CD4-positive, alpha-beta T cell treated with Interleukin-17A for 1 hour (primary cell): Measurements from ENCODE around the gene CARS1.
A peak's percentile ranks its signal among the peaks of the same experiment; 100 is the strongest.

Experiments used
- DNase-seq: peaks from one replicate; pipeline ENCODE4 v3.0.0-alpha.2; 2020

The CARS1 gene

DNA sequence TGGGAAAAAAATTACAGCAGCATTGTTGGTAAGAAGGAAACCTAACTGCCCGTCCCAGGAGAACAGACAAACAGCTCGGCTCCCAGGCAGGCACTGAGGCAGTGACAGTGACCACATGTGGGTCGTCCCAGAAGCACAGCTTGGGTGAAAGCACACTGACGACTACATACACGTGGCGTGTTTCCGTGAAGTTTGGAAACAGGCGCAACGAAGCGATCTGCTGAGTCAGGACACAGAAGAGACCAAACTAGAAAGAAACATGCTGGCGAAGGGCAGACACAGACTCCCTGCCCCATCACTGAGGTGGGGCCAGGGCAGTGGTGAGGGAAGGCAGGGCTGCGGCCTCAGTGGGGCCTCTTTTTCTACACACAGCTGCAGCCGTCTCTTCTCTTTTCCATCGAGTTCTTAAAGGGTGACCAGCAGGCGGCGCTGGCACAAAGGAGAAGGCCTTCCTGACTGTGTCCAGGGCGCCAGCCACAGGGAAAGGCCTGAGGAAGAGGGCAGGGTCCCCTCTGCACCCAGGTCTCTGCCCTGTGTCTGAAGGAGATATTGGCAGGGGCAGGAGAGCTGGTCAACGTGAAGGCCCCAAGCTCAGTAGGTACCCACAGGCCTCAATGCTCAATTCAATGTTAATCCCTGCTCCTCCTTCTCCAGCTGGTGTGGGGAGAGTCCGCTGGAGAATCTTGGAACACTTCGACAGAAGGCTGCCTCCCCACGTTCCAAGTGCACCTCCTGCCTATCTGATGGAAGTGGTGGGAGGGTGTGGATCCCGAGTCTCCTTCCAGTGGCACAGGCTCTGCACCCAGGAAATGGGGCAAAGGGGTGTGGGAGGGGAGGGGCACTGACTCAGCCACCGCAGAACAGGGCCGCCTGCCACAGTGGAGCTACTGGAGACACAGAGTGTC lies 19.9 kb downstream of the CARS1 start:
- DNase-seq = peak; percentile 48

- no peak for DNase-seq
These were observed 20.8 kb downstream of the CARS1 start for GRCh38 chr11:3036419-3036818.

DNA sequence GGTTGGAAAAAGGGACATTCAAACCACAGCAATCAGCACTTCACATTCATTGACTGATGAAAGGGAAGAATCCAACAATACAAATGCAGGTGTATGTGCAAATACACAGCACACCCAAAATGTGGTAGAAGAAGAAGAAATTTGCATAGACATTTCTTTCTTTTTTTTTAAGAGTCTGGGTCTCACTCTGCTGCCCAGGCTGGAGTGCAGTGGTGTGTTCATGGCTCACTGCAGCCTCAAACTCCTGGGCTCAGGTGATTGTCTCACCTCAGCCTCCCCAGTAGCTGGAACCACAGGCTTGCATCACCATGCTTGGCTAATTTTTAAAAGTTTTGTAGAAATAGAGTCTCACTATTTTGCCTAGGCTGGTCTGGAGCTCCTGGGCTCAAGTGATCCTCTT lies 21.9 kb downstream of the CARS1 start:
- DNase-seq = no peak

- no peak for DNase-seq
These were observed 26.7 kb downstream of the CARS1 start for GRCh38 chr11:3030289-3031070.

- DNase-seq = no peak
These were observed 28.4 kb downstream of the CARS1 start for GRCh38 chr11:3028813-3029212.

DNA sequence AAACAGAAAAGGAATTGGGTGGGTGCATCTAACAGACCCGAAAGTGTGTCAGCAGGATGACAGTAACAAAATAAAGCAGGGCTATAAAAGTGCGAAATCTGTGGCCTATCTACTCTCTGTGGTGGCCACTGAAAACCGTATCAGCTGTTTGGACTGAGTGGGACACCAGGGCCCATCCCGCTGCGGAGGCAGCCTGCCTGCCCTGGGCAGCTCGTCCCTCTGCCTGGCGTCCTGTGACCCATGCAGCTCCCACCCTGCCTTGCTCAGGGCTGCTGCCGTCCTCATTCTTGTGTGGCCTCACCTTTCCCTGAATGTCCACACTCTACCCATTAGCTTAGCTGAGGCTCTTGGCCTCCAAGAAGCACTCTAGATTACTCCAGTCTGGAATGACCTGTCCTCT lies 30.4 kb downstream of the CARS1 start:
- DNase-seq = no peak

GRCh38 chr11:3022982-3023381 lies 34.2 kb downstream of the CARS1 start:
- DNase-seq = no peak

DNA sequence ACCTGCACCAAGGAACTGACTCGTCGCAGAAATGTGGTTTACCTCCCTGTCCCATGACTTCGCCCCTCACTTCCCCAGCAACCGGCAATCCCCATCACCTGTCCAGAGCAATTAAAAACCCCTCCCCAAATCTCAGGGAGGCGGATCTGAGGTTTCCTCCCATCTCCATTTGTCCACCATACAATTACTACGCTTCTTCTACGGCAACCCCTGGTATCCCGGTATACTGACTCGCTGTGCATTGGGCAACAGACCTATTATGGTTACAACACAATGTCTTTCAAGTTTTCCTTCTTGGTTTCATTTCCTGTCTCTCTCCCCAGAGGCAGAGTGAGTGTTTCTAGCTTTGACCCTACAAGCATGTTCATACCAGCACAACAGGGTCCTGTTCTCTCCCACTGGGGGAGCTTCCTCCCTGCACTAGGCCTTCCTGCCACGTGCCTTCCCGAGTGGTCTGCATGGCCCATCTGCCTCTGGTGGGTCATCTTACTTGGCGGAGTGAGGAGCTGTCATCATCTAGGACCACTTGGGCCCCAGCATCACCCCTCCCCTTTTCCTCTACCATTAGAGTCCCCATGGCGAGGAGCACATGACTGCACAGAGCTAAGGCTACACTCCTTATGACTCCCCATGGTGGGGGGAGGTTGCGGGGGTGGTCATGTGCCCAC lies 34.8 kb downstream of the CARS1 start:
- peak; percentile 12 for DNase-seq

GRCh38 chr11:3021125-3021524 lies 36.1 kb downstream of the CARS1 start:
- DNase-seq = peak; percentile 56

- no peak for DNase-seq
These were observed 37.2 kb downstream of the CARS1 start for GRCh38 chr11:3020011-3020410.

GRCh38 chr11:3018596-3018995 lies 38.6 kb downstream of the CARS1 start:
- DNase-seq = no peak

DNA sequence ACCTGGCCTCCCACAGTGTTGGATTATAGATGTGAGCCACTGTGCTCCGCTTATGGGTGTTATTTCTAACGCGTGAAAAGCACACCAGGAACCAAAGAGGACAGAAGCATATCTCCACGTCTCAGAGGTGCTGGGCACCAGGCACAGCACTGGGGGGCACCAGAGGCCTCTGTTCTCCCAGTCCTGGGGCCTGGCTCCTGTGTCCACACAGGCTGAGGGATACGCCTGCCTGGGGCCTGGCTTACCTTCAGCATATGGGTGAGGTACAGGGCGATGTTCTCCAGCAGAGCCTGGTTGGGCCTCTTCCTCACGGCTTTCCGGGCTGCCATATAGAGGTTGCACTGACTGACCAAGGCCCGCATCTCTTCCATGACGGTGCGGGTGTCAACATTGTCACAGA lies 40.4 kb downstream of the CARS1 start:
- no peak for DNase-seq

DNA sequence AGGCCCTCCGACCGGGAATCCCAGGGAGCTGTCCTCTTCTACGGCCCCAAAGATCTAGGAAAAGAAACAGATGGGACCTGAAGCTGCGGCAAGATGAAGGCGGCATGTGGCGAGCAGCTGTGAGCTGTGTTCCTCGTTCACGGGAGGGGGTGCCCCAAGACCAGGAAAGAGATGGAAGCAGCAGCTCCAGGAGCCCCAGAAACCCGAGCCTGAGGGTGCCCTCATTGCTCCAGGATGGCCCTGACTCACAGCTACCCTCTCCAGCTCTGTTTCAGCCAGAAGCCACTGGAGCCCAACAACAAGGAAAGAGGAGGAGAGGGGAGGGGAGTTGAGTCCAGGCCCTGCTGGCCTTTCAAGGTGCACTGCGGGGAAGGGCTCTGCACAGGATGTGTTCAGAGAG lies 41.4 kb downstream of the CARS1 start:
- DNase-seq = no peak

DNA sequence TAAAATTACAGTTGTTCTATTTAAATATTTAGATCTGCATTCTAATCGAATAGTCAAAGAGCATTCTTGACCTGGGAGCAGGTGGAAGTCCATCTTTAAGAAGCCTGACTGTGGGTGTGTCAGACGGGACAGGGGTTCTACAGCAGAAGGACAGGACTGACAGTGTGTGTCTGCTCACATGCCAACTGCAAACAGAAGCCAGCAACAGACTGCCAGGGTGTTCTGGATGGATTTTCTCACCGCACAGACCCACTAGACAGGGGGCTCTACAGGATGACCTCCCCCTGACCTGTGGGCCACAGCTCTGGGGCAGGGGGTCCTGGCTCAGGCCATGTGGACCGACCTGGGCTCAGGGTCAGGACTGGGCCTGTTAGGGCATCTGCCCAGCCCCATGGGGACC lies 42.3 kb downstream of the CARS1 start:
- no peak for DNase-seq

DNA sequence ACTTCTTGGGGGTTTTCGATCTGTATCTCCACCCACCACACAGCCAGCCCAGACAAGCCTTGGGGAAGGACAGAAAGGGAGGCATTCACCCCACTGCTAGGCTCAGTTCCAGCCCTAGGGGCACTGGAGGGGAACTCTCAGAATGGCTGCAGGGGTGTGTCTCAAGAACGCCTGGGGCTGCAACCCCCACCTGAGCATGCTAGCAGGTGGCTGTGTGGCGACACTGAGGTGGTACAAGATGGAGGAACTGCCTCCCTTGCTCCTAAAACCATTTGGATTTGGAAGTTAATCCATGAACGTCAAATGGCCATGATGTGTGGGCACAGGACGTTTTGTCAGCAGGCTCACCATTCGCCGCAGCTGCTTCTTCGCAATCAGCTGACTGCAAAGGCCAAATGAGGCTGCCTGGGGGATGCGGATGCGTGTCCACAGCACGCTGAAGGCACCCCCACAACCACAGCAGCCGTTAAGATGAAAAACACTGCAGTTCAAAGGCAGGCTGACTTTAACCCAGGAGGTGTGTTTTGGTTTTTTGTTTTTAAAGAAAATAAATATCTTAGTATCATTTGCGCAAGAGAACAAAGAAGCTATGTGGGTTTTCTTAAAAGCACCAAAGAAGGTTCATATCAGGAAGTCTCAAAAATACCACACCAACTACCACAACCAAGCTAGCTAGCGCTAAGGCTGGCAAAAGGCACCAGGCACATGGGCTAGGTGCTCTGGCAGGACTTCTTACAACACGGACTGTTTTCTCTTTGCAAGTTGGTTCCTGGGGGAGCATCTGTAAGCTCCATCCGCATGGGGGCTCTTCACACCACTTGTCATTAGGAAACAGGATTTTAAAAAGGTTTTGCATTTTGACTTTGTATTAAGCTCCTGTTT lies 42.9 kb downstream of the CARS1 start:
- peak; percentile 79 for DNase-seq

DNA sequence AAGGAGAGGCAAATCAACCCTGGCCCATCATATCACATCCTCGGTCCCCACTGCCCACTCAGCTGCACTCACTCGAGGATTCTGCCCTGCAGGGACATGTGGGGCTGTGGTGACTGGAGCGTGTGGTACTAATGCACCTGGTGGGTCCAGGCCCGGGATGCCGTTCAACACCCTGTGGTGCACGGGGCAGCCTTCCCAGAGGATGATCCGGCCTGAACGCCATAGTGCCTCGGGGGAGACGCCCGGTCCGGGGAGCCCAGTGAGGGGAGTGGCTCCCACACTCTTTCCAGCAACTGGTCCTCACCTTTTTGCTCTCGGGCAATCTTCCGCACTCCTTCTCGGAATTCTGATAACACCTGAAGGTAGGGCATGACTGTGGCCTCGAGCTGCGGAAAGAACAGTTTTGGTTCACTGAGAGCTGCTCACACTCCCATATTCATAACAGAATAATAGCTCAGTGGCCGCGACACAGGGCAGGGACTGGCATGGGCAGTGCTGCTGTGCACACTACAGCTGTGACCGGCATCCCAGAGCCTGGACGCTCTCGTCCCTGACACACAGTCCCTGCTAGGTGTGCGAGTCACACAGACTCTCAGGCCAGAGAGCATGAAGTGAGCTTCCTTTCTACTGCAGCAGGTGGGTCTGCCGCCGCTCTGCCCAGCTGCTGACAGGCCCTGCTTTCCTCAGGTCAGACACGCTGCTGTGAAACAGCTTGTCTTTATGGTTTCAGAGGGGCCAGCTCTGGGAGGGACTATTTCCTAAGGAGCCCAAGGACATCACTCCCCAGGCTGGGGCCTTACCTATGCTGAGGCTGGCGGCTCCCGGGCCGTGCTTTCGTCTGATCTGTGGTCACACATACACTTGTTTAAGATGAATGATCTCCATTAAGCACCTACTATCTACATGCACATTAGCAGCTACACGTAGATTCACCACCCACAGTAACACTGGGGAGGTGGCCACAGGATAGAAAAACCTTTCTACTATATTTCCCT lies 45.0 kb downstream of the CARS1 start:
- DNase-seq = no peak

DNA sequence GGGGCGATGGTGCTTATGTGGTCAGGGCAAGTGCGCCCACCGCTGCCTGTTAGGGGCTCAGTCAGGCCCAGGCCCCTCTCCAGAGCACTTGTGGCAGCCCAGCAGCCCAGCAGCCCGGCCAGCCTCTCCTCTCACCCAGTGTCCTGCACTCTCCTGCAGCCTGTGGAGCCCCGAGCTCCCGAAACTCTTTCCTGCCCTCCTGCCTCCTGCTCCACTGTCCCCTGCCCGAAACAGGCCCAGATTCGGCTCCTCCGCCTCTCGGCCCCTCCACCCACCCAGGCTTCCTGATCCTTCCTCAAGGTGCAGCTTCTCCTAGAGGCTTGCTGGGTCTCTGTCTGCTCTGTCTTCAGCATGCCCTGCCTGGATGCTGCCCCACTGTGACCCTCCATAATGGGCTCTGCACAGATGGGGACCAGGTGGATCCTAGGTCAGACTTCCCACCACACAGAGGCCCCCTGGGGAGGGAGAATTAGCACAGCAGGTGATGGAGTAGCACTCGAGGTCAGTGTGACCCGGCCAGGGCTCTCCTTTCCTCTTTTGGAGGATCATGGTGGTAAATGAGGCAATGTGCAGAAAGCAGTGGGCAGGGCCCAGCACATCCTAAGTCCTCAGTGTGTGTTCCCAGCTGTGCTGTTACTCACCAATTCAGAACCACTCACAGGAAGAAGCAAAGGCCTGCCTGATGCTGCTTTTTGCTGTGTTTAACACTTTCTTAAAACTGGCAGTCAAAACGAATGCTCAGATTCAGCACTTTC lies 46.5 kb downstream of the CARS1 start:
- DNase-seq = no peak

DNA sequence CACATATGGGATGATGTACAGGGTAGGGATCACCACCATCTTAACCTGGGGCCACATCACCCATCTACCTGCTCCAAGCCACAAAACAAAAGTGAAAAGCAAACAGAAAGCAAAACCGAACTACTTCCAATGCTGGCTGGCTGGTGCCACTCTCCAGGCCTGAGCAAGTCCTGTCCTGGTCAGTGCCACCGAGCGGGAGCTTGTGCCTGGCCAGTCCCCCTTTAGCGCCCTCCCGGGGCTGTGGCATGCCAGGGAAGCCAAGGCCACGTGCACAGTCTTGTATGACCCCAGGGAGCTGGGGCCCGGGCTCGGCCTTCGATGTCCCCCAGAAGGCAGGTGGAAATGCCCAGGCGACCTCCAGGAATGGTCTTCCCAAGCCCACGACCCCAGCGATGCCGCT lies 47.2 kb downstream of the CARS1 start:
- DNase-seq = no peak

DNA sequence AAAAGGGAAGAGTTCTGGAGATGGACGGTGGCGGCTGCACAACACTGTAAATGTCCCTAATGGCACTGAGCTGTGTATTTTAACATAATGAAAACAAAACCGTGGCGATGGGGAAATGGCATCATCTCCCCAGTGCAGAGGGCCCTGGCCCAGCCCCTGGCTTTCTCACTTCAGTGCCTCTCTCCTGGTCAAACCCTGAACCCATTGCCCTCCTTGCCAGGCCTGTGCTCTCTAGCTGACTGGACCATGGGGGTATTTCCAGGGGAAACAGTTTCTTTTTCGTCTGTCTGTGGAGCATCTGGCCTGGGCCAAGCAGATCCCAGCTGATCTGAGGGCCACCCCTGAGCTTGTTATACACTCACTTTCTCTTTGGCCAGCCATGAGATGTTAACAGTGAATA lies 47.7 kb downstream of the CARS1 start:
- no peak for DNase-seq

- no peak for DNase-seq
These were observed 48.4 kb downstream of the CARS1 start for GRCh38 chr11:3008746-3009336.
